ENCODE results near the gene ARHGEF40.

ARHGEF40 gene

DNA sequence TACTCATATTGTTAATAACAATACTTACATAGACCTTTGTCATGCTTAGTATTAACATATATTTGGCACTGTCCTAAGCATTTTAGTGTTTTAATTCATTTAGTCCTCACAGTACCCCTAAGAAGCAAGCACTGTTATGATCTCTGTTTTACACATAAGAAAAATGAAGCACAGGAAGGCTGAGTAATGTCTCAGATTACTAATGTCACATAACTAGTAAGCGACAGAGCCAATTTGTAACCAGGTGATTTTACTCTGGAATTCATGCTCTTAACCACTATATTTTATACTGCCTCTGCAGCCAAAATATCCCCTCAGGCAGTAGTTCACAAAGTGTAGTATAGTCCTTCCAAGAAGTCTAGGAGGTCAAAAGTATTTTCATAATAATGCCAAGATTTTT is 51.0 kb downstream of the ARHGEF40 start:
- no peak for DNase-seq (ENCODE audit: low read depth)

DNA sequence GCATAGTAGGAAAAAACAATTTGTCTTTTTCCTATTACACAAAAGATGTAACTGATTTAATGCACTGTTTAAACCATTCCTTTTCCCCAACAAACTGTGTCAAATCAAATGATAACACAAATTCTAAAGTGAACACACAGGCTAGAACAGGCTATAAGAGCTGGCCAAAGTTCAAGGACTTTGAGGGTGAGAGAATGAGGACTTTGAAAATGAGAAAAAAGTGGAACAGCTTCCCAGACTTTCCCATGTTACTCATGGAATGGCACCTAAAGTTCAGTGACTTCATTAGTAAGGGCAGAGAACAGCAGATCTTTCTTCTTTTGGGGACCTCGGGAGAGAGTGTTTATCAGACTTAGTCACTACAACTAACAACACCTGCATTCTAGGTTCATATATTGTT is 53.3 kb downstream of the ARHGEF40 start:
- no peak for DNase-seq (ENCODE audit: low read depth)

- DNase-seq (ENCODE audit: low read depth), result no peak
These were observed 63.8 kb downstream of the ARHGEF40 start for GRCh38 chr14:21133901-21134300.

GRCh38 chr14:21136024-21136423 is 65.9 kb downstream of the ARHGEF40 start:
- DNase-seq (ENCODE audit: low read depth), result peak; percentile 5

Measured in amniotic epithelial cell (primary cell).